ENCODE results near the gene NTF4.

- TF ChIP-seq CTCF (IDR thresholded peaks at IDR 0.05): no peak
- no peak for TF ChIP-seq POLR2A (IDR thresholded peaks at IDR 0.05)
Measured at GRCh38 chr19:49020931-49021895, 43.4 kb downstream of the NTF4 start.

Data from prostate gland (tissue), 2 donors.